Left colon (tissue), 2 donors: ENCODE measurements around the gene AKR7A2. TPM values are rescaled to one million over a fixed set of nuclear protein-coding genes. Genes with fewer than 3 reads are reported as not detected.

Experiments
- ATAC-seq: fragments of 200-7000 bp; cut with Tn5 transposase; one replicate; pipeline ENCODE4 v1.9.1; 2020; ENCODE audit warnings: mild to moderate bottlenecking, moderate library complexity
- DNase-seq, 2 donors: peaks; one replicate each; pipeline ENCODE4 v3.0.0-alpha.2; 2020
- intact Hi-C, 2 donors: fragments of 100-400 bp; cut with DNase I in 1 of 2; cut with micrococcal nuclease in 1 of 2; formaldehyde crosslinking; loops; one replicate each; pipeline versions ENCODE4 v1.11.2 to v1.14.0; 2022; cut with DNase I, micrococcal nuclease
- long read RNA-seq: library from polyadenylated mRNA; unstranded; transcript quantifications from one replicate; pipeline ENCODE4 v2.0.0, GENCODE V29; 2021
- total RNA-seq, 2 donors: library from RNA; stranded (reverse); fragmentation: NEBNext Ultra II Directional; extraction: Animal tissue kit (Norgen Biotek cat#: 25700); gene quantifications; one replicate each; pipeline ENCODE4 v1.2.1, GENCODE V29; 2021
- donor health status: DM: no; HTN: no; CAD: no.
- donor health status: DM: yes; HTN: yes; CAD: no.

Gene AKR7A2
- 100 to 1,000 TPM in 1 of 2 donors, 10 to 100 TPM in 1; 98.7 to 104 TPM for total RNA-seq
- long read RNA-seq, transcript AKR7A2-201 (7 exons, 1,362 nt) = major isoform, 169 of 177 reads
- long read RNA-seq, partial matches to known transcripts = 5 of 177 reads
- long read RNA-seq, other reads (novel, unspliced or antisense) = 1 of 177 reads

DNA sequence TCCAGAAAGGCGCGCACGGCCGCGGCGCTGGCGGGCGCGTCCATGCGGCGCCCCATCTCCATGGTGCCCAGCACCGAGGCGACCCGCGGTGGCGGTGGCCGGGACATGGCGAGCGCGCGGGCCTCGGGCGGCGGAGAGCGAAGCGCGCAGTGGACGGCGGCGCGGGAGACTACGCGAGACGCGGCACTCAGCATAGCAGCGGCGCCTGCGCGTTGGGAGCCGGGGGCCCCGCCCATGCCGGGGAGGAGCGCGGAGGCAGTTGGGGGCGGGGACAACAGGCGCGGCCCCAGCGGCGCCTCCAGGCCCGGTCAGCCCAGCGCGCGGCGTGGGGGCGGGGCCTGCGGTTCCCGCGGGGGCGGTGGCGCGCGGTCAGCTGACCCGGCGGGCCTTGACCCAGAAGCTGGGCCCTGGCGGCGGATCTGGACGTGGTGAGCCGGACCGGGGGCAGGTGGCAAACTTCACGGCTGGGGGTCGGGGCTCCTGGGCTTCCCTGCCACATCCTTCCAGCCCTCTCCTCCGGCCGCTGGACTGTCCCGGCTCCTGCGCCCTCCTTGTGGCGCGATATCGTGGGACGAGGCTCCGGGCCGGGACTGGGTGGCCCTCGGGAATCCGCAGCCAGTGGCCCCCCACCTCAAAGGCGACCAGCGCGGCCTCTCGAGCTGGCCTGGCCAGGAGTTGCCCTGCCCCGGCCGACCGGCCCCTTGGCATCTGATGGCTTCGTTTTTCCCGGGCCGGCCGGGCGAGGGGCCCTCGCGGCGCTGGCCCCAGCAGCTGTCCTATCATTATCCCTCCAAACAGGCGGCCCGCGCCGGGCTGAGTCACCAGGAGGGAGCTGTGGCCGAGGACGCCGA is at the start of gene AKR7A2, which contains the start of gene SLC66A1:
TSS of gene AKR7A2 (minus strand) at position 214 of the 851 bp plus-strand sequence. CDS start at position 194, 20 bp downstream.
TSS of gene SLC66A1 (plus strand) at position 396 of the 851 bp plus-strand sequence. CDS start 5,352 bp downstream, outside the sequence.
- ATAC-seq = peak; percentile 82
- intact Hi-C loops = no loop called here

DNA sequence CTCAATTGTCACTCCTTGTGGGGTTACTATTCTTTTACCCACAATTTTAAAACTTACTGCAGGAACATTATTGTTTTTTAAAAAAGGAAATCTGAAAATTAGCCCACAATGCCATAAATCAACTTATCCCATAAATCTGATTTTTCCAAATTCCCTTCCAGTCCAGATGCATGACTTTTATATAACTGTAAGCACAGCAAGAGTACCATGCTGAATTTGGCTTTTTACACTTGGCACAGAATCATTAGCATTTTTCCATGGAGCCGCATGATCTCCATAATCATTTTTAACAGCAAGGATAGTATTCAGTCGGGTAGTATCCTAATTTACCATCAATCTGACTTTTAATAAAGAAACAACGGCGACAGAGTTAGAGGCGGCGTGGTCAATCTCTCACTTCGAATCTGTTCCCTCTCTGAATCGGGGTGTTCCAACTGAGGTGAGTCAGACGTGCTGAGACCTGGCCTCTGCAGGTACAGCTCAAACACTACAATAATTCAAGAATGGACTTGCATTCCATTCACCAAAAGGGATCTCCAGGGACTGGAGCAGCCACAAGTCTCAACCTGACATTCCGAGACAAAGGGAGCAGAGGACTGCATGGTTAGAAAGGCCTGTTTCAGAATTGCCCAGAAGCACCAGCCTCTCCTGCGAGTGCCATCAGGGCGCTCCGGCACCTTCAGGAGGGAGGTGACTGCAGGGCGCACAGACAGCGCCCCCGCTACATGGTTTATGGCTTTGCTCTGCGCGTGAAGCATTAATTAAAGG is 49.1 kb upstream of the AKR7A2 start:
- intact Hi-C loops = no loop called here
- DNase-seq (no peak), ATAC-seq (no peak)

More for the DNA sequence above, at the start of gene AKR7A2, which contains the start of gene SLC66A1:
- peak; percentile 86 to 92 for DNase-seq

DNA sequence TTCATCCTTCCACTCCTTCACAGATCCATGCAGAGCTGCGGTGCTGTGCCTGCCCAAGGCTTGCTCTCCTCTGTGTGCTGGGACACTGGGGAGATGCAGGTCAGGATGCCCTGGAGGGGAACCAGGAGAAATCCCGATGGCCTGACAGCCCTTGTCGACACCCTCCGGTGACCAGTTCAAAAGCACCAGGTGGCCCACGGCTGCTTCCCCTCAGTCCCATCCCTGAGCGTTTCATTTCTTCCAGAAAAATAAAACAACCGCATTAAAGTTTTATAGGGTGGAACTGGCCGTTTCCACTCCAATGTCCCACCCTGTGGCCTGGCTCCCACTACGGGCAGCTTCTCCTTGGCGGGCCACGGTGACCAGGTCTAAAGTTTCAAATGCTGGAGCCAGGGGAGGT is 48.5 kb upstream of the AKR7A2 start:
- DNase-seq (no peak), ATAC-seq (no peak)
- intact Hi-C loops = no loop called here

DNA sequence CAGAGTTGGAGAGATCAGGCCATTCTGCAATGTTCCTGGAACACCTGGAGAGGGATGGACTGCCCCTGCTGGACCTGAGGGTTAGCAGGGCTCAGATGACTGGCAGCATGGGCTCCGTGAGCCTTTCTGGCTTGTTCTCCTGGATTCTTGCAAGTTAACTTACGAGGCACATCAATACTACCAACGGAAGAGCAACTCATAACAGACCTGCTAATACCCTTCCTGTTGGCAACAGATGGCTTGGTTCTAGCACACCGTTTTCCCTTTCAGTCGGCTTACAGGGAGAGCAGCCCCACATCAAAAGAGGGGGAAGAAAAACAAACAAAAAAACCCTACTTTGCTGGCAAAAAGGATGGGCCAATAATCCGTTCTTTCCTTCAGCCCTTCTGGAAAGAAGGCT is 48.1 kb upstream of the AKR7A2 start:
- ATAC-seq = no peak
- no peak for DNase-seq
- intact Hi-C loops = no loop called here

DNA sequence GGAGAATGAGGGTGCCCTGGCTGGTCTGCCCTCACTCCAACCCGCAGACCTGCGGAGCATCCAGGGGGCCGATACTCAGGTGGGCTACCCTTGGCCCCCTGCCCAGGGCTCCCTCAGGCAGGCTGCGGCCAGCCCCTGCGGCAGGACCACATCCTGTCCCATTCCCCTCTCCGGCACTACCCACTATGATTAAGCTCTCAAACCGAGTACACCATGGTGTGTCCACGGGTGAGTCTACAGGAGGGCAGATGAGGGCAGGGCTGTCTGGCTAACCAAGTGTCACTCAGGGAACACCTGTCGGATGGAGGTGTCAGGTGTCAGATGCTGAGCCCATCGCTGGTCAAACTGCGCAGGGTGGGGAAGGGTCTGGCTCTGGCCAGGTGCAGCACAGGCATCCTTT is 47.4 kb upstream of the AKR7A2 start:
- intact Hi-C loops = no loop called here
- DNase-seq (no peak), ATAC-seq (no peak)

DNA sequence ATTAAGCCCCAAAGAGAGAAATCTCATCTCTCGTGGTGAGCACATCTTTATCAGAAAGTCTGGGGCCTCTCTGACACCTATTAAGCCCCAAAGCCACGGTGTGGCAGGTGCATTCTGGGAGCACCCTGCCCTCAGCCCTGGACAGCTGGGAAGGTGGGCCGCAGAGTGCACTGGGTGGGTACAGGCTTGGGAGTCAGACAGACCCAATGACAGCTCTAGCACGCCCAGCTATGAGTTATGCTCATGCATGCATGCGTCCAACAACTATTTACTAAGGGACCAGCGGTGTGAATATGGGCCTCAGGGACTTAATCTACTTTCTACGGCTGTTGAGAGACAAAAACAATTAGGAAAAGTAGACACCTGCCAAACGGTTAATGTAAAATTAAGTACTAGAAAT is 46.8 kb upstream of the AKR7A2 start:
- intact Hi-C loops = no loop called here
- DNase-seq = no peak
- no peak for ATAC-seq

DNA sequence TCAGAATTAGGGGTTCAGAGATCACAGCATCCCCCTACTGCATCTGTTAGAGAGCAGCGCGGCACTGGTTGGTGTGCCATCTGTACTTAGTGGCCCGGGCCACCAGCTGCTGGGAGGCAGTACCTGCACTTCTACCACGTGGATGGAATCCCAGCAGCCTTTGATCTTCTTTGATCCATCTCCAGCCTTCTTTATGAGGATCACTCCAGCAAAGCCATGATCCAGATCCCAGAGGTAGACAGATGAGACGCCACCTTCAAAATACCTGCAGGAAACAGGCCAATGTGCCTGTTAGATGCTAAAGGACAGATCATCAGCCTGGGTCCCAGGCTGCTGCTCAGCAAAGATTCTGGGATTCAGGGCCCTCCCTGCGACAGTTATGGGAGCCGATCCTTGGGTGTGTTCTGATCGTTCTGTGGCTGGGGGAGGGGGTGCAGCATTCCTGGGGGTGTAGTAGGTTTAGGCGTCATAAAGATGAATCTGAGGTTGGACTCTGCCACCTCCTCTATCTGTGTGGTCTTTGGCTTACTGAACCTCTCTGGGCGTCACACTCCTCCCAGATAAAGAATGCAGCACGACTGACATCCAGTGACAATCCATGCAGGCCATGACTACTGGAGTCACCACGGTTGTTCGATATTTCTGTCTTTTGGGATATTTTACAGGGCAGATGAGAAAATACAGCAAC is 45.5 kb upstream of the AKR7A2 start:
- DNase-seq (no peak), ATAC-seq (no peak)
- intact Hi-C loops = no loop called here

DNA sequence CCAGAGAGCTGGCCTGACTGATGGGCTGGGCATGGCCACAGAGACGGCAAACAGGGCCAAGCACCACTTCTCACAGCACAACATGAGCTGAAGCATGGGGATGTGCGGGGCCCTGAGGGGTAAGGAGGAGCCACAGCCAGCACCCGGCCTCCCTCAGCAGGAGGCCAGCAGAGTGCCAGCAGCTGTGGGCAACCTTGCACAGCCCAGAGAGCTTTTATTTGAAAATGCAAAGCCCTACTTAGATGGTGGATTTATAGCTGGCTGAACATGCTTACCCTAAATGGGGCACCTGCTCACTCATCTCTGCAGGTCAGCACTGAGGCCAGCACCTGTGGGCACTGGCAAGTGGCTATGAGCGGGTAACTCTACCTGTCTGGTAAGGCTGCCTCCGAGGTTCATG is 44.3 kb upstream of the AKR7A2 start:
- ATAC-seq (no peak), DNase-seq (no peak)
- intact Hi-C loops = no loop called here

DNA sequence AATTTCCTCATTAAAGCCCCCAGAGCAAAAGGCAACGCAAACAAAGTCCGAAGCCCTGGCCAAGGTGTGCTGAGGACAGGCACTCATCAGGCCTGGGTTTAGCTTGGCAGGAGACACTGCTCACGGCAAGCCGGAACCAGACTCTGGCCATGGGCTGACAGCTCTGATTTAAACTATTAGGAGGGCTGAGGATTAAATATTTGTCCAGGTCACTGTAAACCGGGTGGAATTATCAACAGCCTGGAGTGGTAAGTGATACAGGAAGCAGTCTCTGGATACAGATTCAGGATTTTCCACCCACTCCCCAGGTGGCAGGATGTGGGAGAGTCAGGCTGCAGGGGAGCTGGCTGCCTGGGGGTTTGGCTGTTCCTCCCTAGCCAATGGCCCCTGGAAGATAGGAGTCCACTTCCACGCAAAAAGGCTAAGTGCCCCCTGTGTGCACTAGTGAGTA is 42.6 kb upstream of the AKR7A2 start:
- intact Hi-C loops = no loop called here
- ATAC-seq (no peak), DNase-seq (no peak)

DNA sequence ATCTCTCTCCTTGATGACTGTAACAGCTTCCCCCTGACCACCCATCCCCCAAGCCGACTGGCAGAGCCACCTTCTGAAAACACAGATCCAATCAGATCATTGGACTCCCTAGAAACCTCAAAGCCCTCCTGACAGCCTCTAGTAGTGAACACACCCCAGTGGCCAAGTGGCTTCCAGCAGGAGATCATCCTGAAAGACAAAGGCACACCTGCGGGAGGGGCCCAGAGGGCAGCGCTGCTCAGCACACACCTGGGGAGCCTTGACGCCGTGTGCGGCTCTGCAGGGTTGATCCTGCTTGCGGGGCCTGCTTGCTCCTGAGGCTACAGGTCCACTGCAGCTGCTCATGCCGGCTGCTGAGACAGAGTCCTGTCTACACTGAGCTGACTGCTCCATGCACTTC is 41.7 kb upstream of the AKR7A2 start:
- DNase-seq (no peak), ATAC-seq (peak; percentile 74)
- intact Hi-C loops = no loop called here

DNA sequence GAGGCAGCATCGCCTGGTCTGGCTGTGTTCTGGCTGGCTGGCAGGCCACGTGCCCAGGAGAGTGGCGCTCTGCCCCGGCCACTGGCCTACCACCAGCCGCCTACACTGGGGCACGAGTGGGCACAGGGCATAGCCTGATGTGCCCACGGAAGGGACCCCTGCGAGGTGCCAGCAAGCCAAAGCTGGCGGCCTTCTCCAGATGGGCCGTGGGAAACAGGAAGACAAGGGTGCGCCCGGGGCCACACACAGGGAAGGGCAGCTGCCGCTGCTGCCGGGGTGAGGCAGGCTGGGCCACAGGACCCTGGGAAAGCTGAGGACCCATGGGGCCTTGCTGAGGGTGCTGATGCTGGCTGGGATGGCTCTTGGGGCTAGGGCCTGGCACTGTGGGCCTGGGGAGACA is 40.9 kb upstream of the AKR7A2 start:
- intact Hi-C loops = no loop called here
- no peak for DNase-seq
- no peak for ATAC-seq

DNA sequence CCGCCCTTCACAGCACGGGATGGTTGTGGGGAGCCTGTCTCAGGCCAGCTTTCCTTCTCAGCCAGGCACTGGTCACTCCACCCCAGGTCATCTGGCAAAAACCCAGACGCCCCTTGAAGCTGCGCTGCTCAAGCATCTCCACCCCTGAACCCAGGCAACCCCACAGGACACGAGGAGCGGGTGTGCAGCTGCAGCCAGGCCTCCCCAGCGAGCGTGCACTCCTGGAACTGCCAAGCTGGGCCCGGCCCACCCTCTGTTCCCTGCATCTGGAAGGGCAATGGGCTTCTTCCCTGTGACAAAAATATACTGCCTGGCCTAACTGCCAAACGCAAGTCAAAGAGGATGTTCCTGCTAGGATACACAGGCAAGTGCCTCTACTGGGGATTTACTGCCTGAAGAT is 39.9 kb upstream of the AKR7A2 start:
- ATAC-seq = peak; percentile 7
- intact Hi-C loops = no loop called here
- peak; percentile 36 to 51 for DNase-seq

DNA sequence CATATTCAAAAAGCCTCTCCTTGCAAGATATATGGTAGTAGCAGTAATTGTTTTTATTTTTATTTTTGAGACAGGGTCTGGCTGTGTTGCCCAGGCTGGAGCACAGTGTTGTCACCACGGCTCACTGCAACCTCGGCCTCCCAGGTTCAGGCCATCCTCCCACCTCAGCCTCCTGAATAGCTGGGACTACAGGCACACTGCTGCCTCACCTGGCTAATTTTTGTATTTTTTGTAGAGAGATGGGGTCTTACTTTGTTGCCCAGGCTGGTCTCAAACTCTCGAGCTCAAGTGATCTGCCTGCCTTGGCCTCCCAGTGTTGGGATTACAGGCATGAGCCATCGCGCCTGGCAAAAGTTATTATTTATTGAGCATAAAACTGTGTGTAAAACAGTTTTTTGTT is 38.6 kb upstream of the AKR7A2 start:
- intact Hi-C loops = no loop called here
- ATAC-seq (no peak), DNase-seq (no peak)

DNA sequence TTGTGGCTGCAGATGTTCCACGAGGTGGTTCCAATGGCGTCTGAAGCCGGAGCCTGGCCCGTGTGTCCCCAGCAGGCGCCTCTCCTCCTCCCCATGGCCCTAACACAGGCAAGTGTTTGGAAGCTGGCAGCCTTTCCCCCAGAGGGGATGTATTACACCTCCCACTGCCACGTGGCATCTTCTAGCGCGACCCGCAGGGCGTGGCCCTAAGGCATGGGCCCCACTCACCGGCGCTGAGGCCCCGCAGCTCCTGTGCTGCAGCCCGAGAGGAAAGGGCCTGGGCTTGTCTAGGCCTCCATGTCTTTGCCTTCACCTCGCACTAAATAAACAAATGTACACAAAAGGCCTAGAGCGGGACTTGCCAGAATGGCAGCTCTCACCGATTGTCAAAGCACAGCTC is 38.1 kb upstream of the AKR7A2 start:
- no peak for ATAC-seq
- no peak for DNase-seq
- intact Hi-C loops = loop anchor here in 1 of 2 donors (5.0 kb wide), 1 partner anchor 302 kb away; no protein-coding TSS in a partner anchor

DNA sequence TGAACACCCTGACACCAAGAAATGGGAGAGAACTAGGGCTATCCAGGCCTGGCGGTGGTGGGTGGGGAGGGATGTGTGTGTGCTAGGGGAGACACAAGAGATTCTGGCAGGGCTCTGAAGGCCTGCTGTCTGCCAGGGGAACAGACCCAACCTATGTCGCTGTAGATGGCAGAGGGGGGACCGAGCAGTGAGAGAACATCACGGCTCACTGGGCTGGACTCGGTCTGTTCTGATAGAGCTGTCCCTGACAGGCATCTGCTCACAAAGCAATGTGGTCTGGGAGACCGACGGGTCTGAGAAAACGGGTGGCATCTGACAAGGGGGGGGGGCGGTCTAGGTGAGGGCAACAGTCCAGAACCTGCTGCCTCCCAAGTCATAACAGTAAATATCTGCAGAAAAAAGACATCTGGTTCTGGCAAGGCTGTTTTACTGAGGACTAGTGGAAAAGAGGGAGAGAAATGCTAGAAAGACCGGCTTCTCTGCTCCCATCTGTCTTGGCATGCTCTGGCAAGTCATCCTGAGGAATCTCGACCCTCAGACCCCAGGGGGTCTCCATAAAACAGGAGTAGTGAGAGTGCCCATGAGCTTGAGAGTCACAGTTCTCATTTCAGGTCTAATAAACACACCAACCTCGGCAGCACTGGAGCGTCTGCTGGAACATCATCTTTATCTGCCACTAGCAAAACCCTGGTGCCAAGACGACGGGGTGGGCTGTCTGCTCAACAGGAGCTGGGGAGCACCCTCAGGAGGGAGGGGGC is 36.7 kb upstream of the AKR7A2 start:
- intact Hi-C loops = loop anchor here in 1 of 2 donors (5.0 kb wide), 1 partner anchor 304 kb away; no protein-coding TSS in a partner anchor
- no peak for DNase-seq
- no peak for ATAC-seq

DNA sequence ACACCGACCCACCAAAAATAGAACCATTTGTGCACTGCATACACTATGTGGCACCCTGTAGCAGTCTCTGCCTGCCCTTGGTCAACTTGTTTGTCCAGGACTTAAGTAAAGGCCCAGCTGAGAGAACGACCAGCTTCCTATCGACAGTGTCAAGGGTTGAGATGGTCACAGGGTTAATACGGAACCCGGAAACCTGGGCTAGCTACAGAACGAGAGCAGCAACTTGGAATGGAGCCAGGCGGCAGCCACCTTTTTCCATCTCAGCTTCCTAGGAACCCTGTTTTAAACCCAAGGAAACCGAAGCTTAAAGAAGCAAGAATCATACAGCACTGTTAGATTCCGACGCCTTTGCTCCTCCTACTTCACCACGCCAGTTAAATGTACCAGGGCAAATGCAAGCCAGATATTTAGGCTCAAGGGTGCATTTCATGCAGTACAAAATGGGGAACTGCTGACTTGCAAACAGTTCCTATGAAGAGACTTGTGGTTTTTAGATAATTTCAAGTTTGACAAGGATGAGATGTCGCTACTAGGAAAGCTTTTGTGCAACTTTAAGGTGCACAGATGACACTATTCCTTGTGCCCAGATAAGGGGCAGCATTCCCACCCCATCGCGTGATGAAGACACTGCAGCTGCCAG is 35.7 kb upstream of the AKR7A2 start:
- ATAC-seq = no peak
- DNase-seq = no peak
- intact Hi-C loops = loop anchor here in 1 of 2 donors (5.0 kb wide), 1 partner anchor 305 kb away; no protein-coding TSS in a partner anchor

DNA sequence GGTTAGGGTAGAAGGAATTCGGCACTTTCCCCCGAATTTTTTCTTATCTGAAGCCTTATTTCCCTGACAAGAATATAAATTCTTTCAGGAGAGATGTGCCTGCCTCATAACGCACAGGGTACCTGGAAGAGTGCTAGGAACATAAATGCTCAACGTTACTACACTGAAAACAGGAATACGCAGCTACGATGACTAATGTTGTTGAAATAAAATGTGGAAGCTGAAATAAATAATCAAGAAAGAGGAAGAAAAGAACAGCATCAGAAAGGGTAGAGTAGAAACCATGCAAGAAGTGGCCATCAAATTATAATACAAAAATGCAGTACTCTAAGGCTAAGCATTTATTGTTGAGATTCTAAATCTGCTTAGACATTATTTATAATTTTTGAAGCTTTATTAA is 34.1 kb upstream of the AKR7A2 start:
- no peak for ATAC-seq
- no peak for DNase-seq

DNA sequence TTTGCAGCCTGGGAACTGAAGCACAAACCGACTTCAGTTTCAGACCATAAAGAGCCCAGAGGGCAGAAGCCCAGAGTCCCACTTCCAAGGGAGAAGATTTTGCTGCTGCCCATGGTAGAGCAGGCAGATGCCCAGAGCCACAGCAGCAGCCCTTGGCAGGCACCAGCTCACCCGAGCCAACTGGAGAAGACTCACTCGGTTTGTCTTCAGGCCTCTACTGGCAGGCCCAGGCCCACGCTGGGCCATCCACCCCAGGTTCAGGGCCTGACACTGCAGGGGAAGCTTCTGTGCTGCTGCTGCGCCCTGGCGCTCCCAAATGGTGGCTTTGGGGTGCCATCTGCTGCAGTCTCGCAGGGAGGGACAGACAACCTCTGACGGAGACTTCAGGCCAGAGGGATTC is 33.4 kb upstream of the AKR7A2 start:
- intact Hi-C loops = loop anchor here in 1 of 2 donors (5.0 kb wide), 1 partner anchor 307 kb away; no protein-coding TSS in a partner anchor
- DNase-seq = no peak
- ATAC-seq = no peak

More for the DNA sequence above, 34.1 kb upstream of the AKR7A2 start:
- intact Hi-C loops = loop anchor here in 1 of 2 donors (5.0 kb wide), 1 partner anchor 306 kb away; no protein-coding TSS in a partner anchor
